ENCODE data around the gene DEDD. TPM values are rescaled to one million over a fixed set of nuclear protein-coding genes. Genes with fewer than 3 reads are reported as not detected.

The DEDD gene
- total RNA-seq, 1 donor from 2014 or later = 34.6 TPM

DNA sequence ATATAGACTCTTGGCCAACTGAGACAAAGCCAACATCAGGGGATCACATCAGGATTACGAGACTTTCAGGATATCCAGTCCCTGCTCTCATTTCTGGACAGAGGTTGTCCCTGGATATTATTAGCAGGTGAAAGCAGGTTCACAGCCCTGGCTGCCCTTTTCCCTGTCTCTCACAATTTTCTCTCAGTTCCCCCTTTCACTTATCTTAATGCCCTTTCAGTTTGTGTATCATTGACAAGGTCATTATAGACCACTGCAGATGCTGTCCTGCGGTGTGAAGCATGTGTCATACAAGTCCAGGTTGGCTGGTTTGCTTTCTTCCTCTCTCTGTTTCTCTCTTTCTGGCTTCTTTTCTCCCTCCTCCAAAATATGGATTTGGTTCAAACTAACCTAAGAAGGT lies 36.5 kb downstream of the DEDD start:
- no peak for DNase-seq
- H3K27ac Mint-ChIP-seq (ENCODE audit: unreplicated experiment) = no peak overlapping the region
- peaks cover 14% of the 10 kb centered on the region for H3K9me3 Mint-ChIP-seq (ENCODE audit: unreplicated experiment)
- H3K4me1 Mint-ChIP-seq (ENCODE audit: low read depth, unreplicated experiment) = peaks cover 8% of the 10 kb centered on the region
- H3K27me3 Mint-ChIP-seq (ENCODE audit: unreplicated experiment) = peaks cover 23% of the 10 kb centered on the region
- H3K36me3 Mint-ChIP-seq (ENCODE audit: unreplicated experiment) = no peaks in the 10 kb centered on the region
- no peak overlapping the region for H3K4me3 Mint-ChIP-seq (ENCODE audit: unreplicated experiment)
- TF ChIP-seq, protein P1, sequence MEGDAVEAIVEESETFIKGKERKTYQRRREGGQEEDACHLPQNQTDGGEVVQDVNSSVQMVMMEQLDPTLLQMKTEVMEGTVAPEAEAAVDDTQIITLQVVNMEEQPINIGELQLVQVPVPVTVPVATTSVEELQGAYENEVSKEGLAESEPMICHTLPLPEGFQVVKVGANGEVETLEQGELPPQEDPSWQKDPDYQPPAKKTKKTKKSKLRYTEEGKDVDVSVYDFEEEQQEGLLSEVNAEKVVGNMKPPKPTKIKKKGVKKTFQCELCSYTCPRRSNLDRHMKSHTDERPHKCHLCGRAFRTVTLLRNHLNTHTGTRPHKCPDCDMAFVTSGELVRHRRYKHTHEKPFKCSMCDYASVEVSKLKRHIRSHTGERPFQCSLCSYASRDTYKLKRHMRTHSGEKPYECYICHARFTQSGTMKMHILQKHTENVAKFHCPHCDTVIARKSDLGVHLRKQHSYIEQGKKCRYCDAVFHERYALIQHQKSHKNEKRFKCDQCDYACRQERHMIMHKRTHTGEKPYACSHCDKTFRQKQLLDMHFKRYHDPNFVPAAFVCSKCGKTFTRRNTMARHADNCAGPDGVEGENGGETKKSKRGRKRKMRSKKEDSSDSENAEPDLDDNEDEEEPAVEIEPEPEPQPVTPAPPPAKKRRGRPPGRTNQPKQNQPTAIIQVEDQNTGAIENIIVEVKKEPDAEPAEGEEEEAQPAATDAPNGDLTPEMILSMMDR (IDR thresholded peaks at IDR 0.05; ENCODE audit: partially characterized antibody, unreplicated experiment) = no peak

DNA sequence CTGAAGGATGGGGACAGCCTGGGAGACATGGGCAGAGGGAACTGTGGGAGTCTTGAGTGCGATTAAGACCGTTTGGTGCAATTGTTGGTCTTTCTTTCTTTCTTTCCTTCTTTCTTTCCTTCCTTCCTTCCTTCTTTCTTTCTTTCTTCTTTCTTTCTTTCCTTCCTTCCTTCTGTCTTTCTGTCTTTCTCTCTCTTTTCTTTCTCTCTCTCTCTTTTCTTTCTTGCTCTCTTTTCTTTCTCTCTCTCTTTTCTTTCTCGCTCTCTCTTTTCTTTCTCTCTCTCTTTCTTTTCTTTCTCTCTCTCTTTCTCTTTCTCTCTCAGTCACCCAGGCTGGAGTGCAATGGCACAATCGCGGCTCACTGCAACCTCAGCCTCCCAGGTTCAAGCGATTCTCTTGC lies 37.2 kb downstream of the DEDD start:
- H3K9me3 Mint-ChIP-seq (ENCODE audit: unreplicated experiment) = peaks cover 14% of the 10 kb centered on the region
- no peak for DNase-seq
- no peak overlapping the region for H3K4me3 Mint-ChIP-seq (ENCODE audit: unreplicated experiment)
- H3K4me1 Mint-ChIP-seq (ENCODE audit: low read depth, unreplicated experiment) = peaks cover 8% of the 10 kb centered on the region
- no peak overlapping the region for H3K27ac Mint-ChIP-seq (ENCODE audit: unreplicated experiment)
- H3K36me3 Mint-ChIP-seq (ENCODE audit: unreplicated experiment) = no peaks in the 10 kb centered on the region
- peaks cover 26% of the 10 kb centered on the region for H3K27me3 Mint-ChIP-seq (ENCODE audit: unreplicated experiment)
- TF ChIP-seq, protein P1 (IDR thresholded peaks at IDR 0.05; ENCODE audit: partially characterized antibody, unreplicated experiment) = no peak

DNA sequence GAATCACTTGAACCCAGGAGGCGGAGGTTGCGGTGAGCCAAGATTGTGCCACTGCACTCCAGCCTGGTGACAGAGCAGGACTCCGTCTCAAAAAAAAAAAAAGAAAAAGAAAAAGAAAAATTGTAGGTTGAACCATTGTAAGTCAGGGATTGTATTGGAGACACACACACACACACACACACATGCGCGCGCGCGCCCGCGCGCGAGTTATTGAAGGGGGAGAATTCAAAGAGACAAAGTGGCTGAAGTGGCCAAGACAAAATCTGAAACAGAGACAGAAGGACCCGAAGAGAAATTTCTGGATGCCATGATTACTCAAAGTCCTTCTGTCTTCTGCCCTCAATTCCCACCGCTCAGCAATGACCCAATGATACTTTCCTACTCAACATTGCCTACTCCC lies 38.0 kb downstream of the DEDD start:
- Mint-ChIP-seq H3K9me3 (ENCODE audit: unreplicated experiment) (peaks cover 12% of the 10 kb centered on the region), H3K27ac (ENCODE audit: unreplicated experiment) (no peak overlapping the region), H3K27me3 (ENCODE audit: unreplicated experiment) (peaks cover 22% of the 10 kb centered on the region), H3K4me1 (ENCODE audit: low read depth, unreplicated experiment) (peaks cover 8% of the 10 kb centered on the region), H3K4me3 (ENCODE audit: unreplicated experiment) (no peak overlapping the region), H3K36me3 (ENCODE audit: unreplicated experiment) (no peaks in the 10 kb centered on the region)
- TF ChIP-seq, protein P1 (IDR thresholded peaks at IDR 0.05; ENCODE audit: partially characterized antibody, unreplicated experiment) = no peak
- DNase-seq = no peak

DNA sequence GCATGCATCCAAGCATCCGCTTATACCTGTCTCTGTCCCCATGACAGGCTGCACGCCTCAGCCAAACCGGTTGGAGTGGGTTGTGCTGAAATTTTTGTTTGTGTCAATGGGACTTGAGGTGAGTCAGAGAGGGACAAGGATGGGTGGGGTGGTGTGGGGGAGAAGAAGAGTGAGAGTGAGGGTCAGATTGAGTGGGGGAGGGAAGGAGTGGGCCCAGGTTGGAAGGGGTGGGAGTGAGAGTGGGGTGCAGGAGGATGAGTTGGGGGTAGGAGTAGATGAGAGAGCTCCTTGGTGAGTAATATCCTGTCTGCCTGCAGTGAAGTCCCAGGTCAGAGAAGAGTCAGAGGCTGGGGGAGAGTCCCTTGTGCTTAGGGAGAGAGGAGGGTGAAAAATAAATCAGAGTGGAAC lies 39.8 kb downstream of the DEDD start:
- peaks cover 8% of the 10 kb centered on the region for H3K4me1 Mint-ChIP-seq (ENCODE audit: low read depth, unreplicated experiment)
- H3K4me3 Mint-ChIP-seq (ENCODE audit: unreplicated experiment) = no peak overlapping the region
- peaks cover 17% of the 10 kb centered on the region for H3K27me3 Mint-ChIP-seq (ENCODE audit: unreplicated experiment)
- DNase-seq = no peak
- no peak overlapping the region for H3K27ac Mint-ChIP-seq (ENCODE audit: unreplicated experiment)
- no peaks in the 10 kb centered on the region for H3K36me3 Mint-ChIP-seq (ENCODE audit: unreplicated experiment)
- peaks cover 7% of the 10 kb centered on the region for H3K9me3 Mint-ChIP-seq (ENCODE audit: unreplicated experiment)
- TF ChIP-seq, protein P1 (IDR thresholded peaks at IDR 0.05; ENCODE audit: partially characterized antibody, unreplicated experiment) = no peak

DNA sequence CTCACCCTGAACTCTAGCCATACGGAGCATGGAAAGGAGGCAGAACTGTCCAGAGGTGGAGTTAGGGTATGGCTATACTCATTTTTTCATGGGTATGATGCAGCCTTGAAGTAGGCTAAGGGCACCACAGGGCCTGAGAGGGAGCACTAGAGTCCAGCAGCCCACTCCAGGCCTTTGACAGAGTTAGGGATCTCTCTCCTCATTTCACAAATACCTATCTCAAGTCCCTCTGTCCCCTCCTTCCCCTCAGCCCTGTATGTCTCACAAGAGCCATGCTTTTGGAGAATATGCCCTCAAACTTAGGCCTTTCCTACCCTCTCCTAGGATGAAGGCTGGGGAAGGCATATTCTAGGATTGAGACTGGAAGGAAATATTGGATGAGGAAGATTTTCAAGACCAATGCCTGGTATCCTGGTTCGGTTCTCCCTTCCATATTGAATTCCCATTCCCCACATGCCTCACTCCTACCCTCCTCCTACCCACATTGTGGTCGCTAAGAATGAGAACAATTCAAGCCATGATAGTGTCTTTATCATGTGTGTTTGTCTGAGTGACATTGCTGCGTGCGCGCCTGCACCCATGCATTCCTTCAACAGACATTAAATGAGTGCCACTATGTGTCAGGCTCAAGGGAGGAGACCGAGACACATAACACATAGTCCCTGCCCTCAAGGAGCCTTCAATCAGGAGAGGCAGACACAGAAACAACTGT lies 40.5 kb downstream of the DEDD start:
- peaks cover under 1% of the 10 kb centered on the region for H3K4me1 Mint-ChIP-seq (ENCODE audit: low read depth, unreplicated experiment)
- peaks cover 11% of the 10 kb centered on the region for H3K27me3 Mint-ChIP-seq (ENCODE audit: unreplicated experiment)
- no peak overlapping the region for H3K27ac Mint-ChIP-seq (ENCODE audit: unreplicated experiment)
- H3K4me3 Mint-ChIP-seq (ENCODE audit: unreplicated experiment) = no peak overlapping the region
- no peak for DNase-seq
- TF ChIP-seq, protein P1 (IDR thresholded peaks at IDR 0.05; ENCODE audit: partially characterized antibody, unreplicated experiment) = no peak
- peaks cover 2% of the 10 kb centered on the region for H3K9me3 Mint-ChIP-seq (ENCODE audit: unreplicated experiment)
- no peaks in the 10 kb centered on the region for H3K36me3 Mint-ChIP-seq (ENCODE audit: unreplicated experiment)
